ENCODE results near the gene PCAT6. TPM values are rescaled to one million over a fixed set of nuclear protein-coding genes. Genes with fewer than 3 reads are reported as not detected.

PCAT6 gene
- total and polyA plus RNA-seq, 5 experiments from 2014 or later: 0.71 to 1.2 TPM; not detected in 3

- no peaks in the 10 kb centered on the region for H3K36me3 Mint-ChIP-seq
- ATAC-seq: peak; percentile 61 to 92
- no peaks in the 10 kb centered on the region for H3K9me3 Mint-ChIP-seq
- H3K27ac Mint-ChIP-seq: peak overlapping the region in 4 of 10 donors; percentile 13 to 50 (median 25)
- peak overlapping the region in 5 of 10 donors; percentile 24 to 58 (median 35) for H3K4me3 Mint-ChIP-seq
- H3K4me1 Mint-ChIP-seq: peaks cover 23 to 37% (median 32%) of the 10 kb centered on the region in 4 donors
- DNase-seq: peak in 6 of 10 donors; percentile 4 to 28 (median 16)
- POLR2A ChIA-PET: interaction anchor here (0.7 kb wide), 1 partner anchor 169 kb away, joined by 6 read pairs; no protein-coding TSS in a partner anchor
- peaks cover 0 to 3% (median under 1%) of the 10 kb centered on the region in 5 donors for H3K27me3 Mint-ChIP-seq
These were observed 24.9 kb downstream of the PCAT6 start for GRCh38 chr1:202835548-202836072.

DNA sequence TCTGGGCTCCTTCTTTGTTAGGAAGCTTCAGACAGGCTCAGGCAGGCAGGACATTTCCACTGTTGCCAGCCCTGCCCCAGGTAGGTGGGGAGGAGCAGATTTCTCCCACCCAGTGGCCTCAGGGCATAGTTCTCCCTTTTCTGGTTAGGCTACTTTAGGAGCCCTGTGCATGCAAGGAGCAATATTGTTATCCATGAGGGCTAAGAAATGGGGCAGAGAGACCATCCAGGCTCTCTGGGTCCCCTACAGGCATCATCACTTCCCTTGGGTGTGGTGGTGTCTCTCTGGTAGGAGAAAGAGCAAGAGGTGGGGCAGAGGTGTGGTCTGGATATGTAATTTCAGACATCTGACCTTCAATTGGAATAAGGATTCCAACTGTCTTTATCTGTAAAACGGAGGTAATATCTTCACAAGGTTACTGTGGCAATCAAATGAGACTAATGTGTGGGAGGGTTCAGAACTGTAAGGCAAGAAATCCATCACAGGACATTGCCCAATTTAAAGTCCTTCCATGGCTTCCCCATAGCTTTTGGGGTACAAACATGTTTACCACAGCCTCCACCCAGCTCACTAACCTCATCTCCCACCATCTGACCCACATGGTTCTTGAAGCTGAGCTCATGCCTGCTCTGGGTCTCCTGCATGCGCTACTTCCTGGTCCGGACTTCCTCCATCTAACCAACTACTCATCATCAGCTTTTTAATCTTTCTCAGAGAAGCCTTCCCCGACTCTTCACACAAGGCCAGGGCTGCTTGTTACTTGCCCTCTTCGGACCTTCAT, 26.1 kb downstream of the PCAT6 start:
- DNase-seq (no peak), ATAC-seq (no peak)
- no peaks in the 10 kb centered on the region for H3K9me3 Mint-ChIP-seq
- H3K36me3 Mint-ChIP-seq: no peaks in the 10 kb centered on the region
- POLR2A ChIA-PET: no interaction called here
- H3K4me3 Mint-ChIP-seq: peak overlapping the region in 4 of 10 donors; percentile 1 to 40 (median 5)
- peaks cover 0 to 11% (median 4%) of the 10 kb centered on the region in 5 donors for H3K27me3 Mint-ChIP-seq
- peak overlapping the region in 4 of 10 donors; percentile 8 to 65 (median 24) for H3K27ac Mint-ChIP-seq
- H3K4me1 Mint-ChIP-seq: peaks cover 23 to 37% (median 32%) of the 10 kb centered on the region in 4 donors

DNA sequence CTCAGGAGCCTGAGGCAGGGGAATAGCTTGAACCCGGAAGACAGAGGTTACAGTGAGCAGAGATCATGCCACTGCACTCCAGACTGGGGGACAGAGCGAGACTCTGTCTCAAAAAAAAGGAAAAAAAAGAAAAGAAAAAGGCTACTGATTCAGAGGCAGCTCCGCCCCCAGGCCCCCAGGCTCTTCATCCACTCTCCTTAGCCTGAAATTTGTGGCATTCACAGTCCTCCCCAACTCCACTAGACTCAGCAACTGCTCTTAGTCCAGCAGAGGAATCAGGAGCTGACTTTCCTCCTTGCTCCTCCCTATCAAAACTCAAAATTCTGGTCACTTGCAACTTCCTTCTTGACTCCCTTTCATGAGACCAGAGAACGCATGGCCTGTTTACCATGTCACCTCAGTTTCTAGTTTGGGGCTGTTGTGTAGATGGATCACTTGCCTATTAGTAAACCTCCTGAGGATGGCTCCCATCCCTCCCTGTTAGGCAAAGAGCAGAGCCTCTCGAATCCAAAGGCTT, 27.1 kb downstream of the PCAT6 start:
- Mint-ChIP-seq H3K4me1 (peaks cover 23 to 37% (median 32%) of the 10 kb centered on the region in 4 donors), H3K27ac (no peak overlapping the region), H3K27me3 (peaks cover 0 to 15% (median 4%) of the 10 kb centered on the region in 5 donors), H3K4me3 (peak overlapping the region in 1 of 10 donors; percentile 11), H3K9me3 (no peaks in the 10 kb centered on the region), H3K36me3 (no peaks in the 10 kb centered on the region)
- no peak for DNase-seq
- no peak for ATAC-seq
- POLR2A ChIA-PET: no interaction called here

- POLR2A ChIA-PET: no interaction called here
- Mint-ChIP-seq H3K4me3 (no peak overlapping the region), H3K27me3 (peaks cover 3 to 31% (median 11%) of the 10 kb centered on the region in 5 donors), H3K4me1 (peaks cover 0 to 2% (median under 1%) of the 10 kb centered on the region in 4 donors), H3K9me3 (no peaks in the 10 kb centered on the region), H3K27ac (peak overlapping the region in 1 of 10 donors; percentile 49), H3K36me3 (no peaks in the 10 kb centered on the region)
- ATAC-seq (no peak), DNase-seq (no peak)
These were observed 32.3 kb downstream of the PCAT6 start for GRCh38 chr1:202843081-202843480.

- POLR2A ChIA-PET: no interaction called here
- Mint-ChIP-seq H3K27me3 (peaks cover 3 to 31% (median 11%) of the 10 kb centered on the region in 5 donors), H3K4me3 (no peak overlapping the region)
These were observed 33.5 kb downstream of the PCAT6 start for GRCh38 chr1:202844259-202844658.

GRCh38 chr1:202844935-202845334, 34.2 kb downstream of the PCAT6 start:
- Mint-ChIP-seq H3K36me3 (no peaks in the 10 kb centered on the region), H3K27me3 (peaks cover 3 to 31% (median 11%) of the 10 kb centered on the region in 5 donors), H3K4me1 (peaks cover 0 to 1% (median 0%) of the 10 kb centered on the region in 4 donors), H3K27ac (no peak overlapping the region), H3K4me3 (no peak overlapping the region), H3K9me3 (no peaks in the 10 kb centered on the region)
- POLR2A ChIA-PET: no interaction called here
- DNase-seq: no peak
- ATAC-seq: no peak

More at GRCh38 chr1:202844259-202844658, 33.5 kb downstream of the PCAT6 start:
- Mint-ChIP-seq H3K9me3 (no peaks in the 10 kb centered on the region), H3K36me3 (no peaks in the 10 kb centered on the region), H3K4me1 (peaks cover 0 to 1% (median 0%) of the 10 kb centered on the region in 4 donors), H3K27ac (no peak overlapping the region)
- DNase-seq: no peak
- ATAC-seq: no peak

DNA sequence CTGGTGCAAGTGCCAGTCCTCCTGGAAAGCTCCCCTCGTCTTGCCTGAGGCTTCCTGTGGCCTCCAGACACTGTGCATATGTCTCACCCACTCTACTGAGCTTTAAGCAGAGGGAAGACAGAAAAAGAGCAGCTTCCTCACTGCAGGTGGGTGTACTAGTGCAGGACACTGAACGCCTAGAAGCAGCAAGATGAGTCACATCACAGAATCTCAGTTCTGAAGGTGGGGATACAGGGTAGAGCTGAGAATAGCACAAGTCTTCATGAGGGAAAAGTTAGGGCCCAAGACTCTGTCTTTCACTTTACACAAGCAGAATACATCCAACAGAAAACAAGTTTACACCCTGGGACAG, 37.4 kb downstream of the PCAT6 start:
- no peak overlapping the region for H3K4me3 Mint-ChIP-seq
- peaks cover 0 to 5% (median 0%) of the 10 kb centered on the region in 4 donors for H3K4me1 Mint-ChIP-seq
- no peak overlapping the region for H3K27ac Mint-ChIP-seq
- POLR2A ChIA-PET: no interaction called here
- H3K36me3 Mint-ChIP-seq: no peaks in the 10 kb centered on the region
- no peak for ATAC-seq
- no peak for DNase-seq
- H3K9me3 Mint-ChIP-seq: no peaks in the 10 kb centered on the region
- peaks cover 0 to 12% (median 1%) of the 10 kb centered on the region in 5 donors for H3K27me3 Mint-ChIP-seq

- H3K27me3 Mint-ChIP-seq: peaks cover 0 to 4% (median 0%) of the 10 kb centered on the region in 5 donors
- DNase-seq: no peak
- H3K4me3 Mint-ChIP-seq: no peak overlapping the region
- H3K9me3 Mint-ChIP-seq: no peaks in the 10 kb centered on the region
- no peaks in the 10 kb centered on the region for H3K36me3 Mint-ChIP-seq
- H3K4me1 Mint-ChIP-seq: peaks cover 0 to 5% (median 0%) of the 10 kb centered on the region in 4 donors
- H3K27ac Mint-ChIP-seq: no peak overlapping the region
- ATAC-seq: no peak
- POLR2A ChIA-PET: no interaction called here
These were observed 40.0 kb downstream of the PCAT6 start for GRCh38 chr1:202850593-202851362.

- POLR2A ChIA-PET: no interaction called here
- no peaks in the 10 kb centered on the region for H3K27me3 Mint-ChIP-seq
- H3K4me1 Mint-ChIP-seq: peaks cover 0 to 5% (median 0%) of the 10 kb centered on the region in 4 donors
- DNase-seq (peak in 2 of 10 donors; percentile 13 to 14), ATAC-seq (peak in 1 of 2 donors; percentile 54)
- H3K9me3 Mint-ChIP-seq: no peaks in the 10 kb centered on the region
- H3K4me3 Mint-ChIP-seq: no peak overlapping the region
- no peak overlapping the region for H3K27ac Mint-ChIP-seq
- no peaks in the 10 kb centered on the region for H3K36me3 Mint-ChIP-seq
These were observed 41.6 kb downstream of the PCAT6 start for GRCh38 chr1:202852163-202852904.

DNA sequence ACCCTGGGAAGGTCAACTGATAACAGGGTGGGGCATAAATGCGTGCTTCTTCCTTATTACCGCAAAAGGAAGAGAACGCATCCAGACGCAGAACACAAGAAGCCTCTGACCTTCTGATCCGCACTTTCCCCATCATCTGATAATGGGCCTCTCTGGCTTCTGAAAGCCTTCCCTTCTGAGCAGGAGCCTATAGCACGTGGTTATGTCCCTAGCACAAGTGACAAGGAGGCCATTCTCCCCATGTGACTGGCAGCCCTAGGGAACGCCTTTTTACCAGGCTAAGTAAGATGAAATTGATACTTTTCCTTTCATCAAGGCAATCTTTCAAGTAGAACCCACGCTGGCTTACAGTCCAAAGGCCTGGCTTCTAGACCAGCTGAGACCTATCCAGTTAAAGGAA, 44.0 kb downstream of the PCAT6 start:
- Mint-ChIP-seq H3K27me3 (peaks cover 2 to 14% (median 2%) of the 10 kb centered on the region in 5 donors), H3K36me3 (no peaks in the 10 kb centered on the region), H3K9me3 (no peaks in the 10 kb centered on the region), H3K27ac (no peak overlapping the region), H3K4me1 (peaks cover 0 to 4% (median 0%) of the 10 kb centered on the region in 4 donors), H3K4me3 (no peak overlapping the region)
- DNase-seq: no peak
- ATAC-seq: no peak
- POLR2A ChIA-PET: no interaction called here

- H3K9me3 Mint-ChIP-seq: no peaks in the 10 kb centered on the region
- H3K4me3 Mint-ChIP-seq: no peak overlapping the region
- POLR2A ChIA-PET: no interaction called here
- H3K4me1 Mint-ChIP-seq: peaks cover 0 to 6% (median 4%) of the 10 kb centered on the region in 4 donors
- H3K27ac Mint-ChIP-seq: no peak overlapping the region
- peaks cover 2 to 24% (median 11%) of the 10 kb centered on the region in 5 donors for H3K27me3 Mint-ChIP-seq
- no peaks in the 10 kb centered on the region for H3K36me3 Mint-ChIP-seq
- ATAC-seq (no peak), DNase-seq (no peak)
These were observed 45.3 kb downstream of the PCAT6 start for GRCh38 chr1:202856014-202856413.

- POLR2A ChIA-PET: interaction anchor here (0.5 kb wide), 1 partner anchor 126 kb away, joined by 3 read pairs; no protein-coding TSS in a partner anchor
- peaks cover 8 to 16% (median 14%) of the 10 kb centered on the region in 4 donors for H3K4me1 Mint-ChIP-seq
- no peak for ATAC-seq
These were observed 46.4 kb downstream of the PCAT6 start for GRCh38 chr1:202857136-202857610.

More at GRCh38 chr1:202857136-202857610, 46.4 kb downstream of the PCAT6 start:
- DNase-seq: no peak
- Mint-ChIP-seq H3K4me3 (no peak overlapping the region), H3K27me3 (peaks cover 8 to 36% (median 21%) of the 10 kb centered on the region in 5 donors), H3K9me3 (no peaks in the 10 kb centered on the region), H3K36me3 (no peaks in the 10 kb centered on the region), H3K27ac (peak overlapping the region in 1 of 10 donors; percentile 9)

Data from naive thymus-derived CD8-positive, alpha-beta T cell (primary cell).